ENCODE measurements around the gene LINGO1. TPM values are rescaled to one million over a fixed set of nuclear protein-coding genes. Genes with fewer than 3 reads are reported as not detected.
A peak's percentile ranks its signal among the peaks of the same experiment; 100 is the strongest.

LINGO1 gene
- total and polyA plus RNA-seq, 12 donors = 0.21 to 2.7 (median 0.96) TPM; not detected in 2

- Histone ChIP-seq H3K27ac (no peak overlapping the region), H3K36me3 (replicated peaks in 1 of 2) (no peaks in the 10 kb centered on the region), H3K4me1 (replicated peaks in 1 of 2) (no peaks in the 10 kb centered on the region), H3K4me3 (peak overlapping the region in 1 of 4 donors; percentile 28), H3K9me3 (replicated peaks in 1 of 3) (no peaks in the 10 kb centered on the region), H3K27me3 (no peaks in the 10 kb centered on the region)
- no peak for DNase-seq
- intact Hi-C loops (cut with DNase I) = no loop called here
- 23 to 37% (median 34%) methylated on average over 6 of the region's 6 CpGs for WGBS, 4 donors
- no peak for TF ChIP-seq POLR2A (IDR thresholded peaks at IDR 0.05)
- TF ChIP-seq, protein P1, sequence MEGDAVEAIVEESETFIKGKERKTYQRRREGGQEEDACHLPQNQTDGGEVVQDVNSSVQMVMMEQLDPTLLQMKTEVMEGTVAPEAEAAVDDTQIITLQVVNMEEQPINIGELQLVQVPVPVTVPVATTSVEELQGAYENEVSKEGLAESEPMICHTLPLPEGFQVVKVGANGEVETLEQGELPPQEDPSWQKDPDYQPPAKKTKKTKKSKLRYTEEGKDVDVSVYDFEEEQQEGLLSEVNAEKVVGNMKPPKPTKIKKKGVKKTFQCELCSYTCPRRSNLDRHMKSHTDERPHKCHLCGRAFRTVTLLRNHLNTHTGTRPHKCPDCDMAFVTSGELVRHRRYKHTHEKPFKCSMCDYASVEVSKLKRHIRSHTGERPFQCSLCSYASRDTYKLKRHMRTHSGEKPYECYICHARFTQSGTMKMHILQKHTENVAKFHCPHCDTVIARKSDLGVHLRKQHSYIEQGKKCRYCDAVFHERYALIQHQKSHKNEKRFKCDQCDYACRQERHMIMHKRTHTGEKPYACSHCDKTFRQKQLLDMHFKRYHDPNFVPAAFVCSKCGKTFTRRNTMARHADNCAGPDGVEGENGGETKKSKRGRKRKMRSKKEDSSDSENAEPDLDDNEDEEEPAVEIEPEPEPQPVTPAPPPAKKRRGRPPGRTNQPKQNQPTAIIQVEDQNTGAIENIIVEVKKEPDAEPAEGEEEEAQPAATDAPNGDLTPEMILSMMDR (IDR thresholded peaks at IDR 0.05) = no peak
Measured at GRCh38 chr15:77569729-77570125, 63.0 kb downstream of the LINGO1 start.

DNA sequence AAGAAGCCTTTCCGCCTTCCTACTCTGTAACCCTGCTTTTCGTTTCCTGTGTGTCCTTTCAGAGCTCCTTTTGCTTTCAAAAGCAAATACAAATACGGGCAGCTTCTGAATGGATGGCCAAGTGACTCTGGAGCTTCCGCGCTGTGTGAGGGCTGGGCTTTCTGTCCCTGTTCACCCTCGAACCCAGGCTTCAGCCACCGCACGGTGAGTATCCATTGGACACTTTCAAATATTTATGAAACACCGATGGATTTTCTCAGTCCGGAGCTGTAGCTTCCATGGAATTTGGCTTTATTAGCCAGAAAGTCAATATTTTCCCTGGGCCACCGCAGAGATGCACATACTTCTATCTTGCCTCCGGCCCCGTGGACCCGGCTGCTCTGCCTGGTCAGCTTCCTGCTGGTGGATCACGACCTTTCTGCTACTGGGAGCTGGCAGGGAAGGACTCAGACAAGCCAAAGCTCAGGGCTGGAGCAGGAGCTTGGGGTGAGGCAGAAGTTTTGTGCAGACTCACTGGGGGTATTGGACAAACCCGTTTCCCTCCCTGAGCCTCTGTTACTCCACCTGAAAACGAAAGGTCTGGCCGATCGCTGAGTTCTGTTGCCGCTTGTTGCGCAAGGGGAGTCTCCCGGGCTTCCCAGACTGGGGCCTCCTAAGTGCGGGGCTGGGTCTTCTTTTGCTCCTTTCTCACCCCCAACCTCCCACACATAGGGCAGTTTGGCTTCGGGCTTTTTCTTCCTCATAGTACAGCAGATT is 63.6 kb downstream of the LINGO1 start:
- Histone ChIP-seq H3K36me3 (replicated peaks in 1 of 2) (no peaks in the 10 kb centered on the region), H3K27me3 (no peaks in the 10 kb centered on the region), H3K4me3 (peak overlapping the region in 1 of 4 donors; percentile 28), H3K9me3 (replicated peaks in 1 of 3) (no peaks in the 10 kb centered on the region), H3K27ac (peak overlapping the region in 1 of 5 donors; percentile 20), H3K4me1 (replicated peaks in 1 of 2) (no peaks in the 10 kb centered on the region)
- DNase-seq = peak in 1 of 7 donors; percentile 28
- intact Hi-C loops (cut with DNase I) = no loop called here
- WGBS, 4 donors = 57 to 69% (median 66%) methylated on average over 15 to 24 of the region's 24 CpGs
- TF ChIP-seq, protein P1 (IDR thresholded peaks at IDR 0.05) = no peak
- no peak for TF ChIP-seq POLR2A (IDR thresholded peaks at IDR 0.05)

GRCh38 chr15:77568014-77568972 is 64.4 kb downstream of the LINGO1 start:
- TF ChIP-seq POLR2A (IDR thresholded peaks at IDR 0.05) = no peak
- TF ChIP-seq, protein P1 (IDR thresholded peaks at IDR 0.05) = no peak
- H3K4me1 ChIP-seq (replicated peaks in 1 of 2) = no peaks in the 10 kb centered on the region
- no peak overlapping the region for H3K4me3 ChIP-seq
- no peak for DNase-seq
- no peaks in the 10 kb centered on the region for H3K27me3 ChIP-seq
- WGBS, 4 donors = 72 to 94% (median 91%) methylated on average over 5 to 14 of the region's 14 CpGs
- intact Hi-C loops (cut with DNase I) = no loop called here
- H3K36me3 ChIP-seq (replicated peaks in 1 of 2) = no peaks in the 10 kb centered on the region
- H3K27ac ChIP-seq = no peak overlapping the region
- H3K9me3 ChIP-seq (replicated peaks in 1 of 3) = no peaks in the 10 kb centered on the region

DNA sequence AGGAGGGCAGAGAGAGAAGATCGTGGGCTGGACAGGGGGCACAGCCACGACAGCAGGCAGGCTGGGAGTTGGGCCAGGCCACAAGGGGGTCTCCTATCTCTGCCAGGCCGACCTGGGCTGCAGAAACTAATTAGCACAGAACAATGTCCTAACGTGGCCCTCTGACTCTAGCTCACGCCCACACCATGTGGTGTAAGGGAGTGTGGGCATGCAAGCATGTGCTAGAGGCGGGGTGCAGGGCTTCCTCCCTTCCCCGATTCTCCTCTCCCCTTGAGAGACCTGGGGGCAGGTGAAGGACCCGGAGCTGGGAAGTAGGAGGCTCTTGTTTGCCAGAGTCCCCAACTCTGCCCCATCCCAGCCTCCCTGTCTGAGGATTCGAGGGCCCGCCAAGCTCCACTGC is 65.5 kb downstream of the LINGO1 start:
- TF ChIP-seq, protein P1 (IDR thresholded peaks at IDR 0.05) = no peak
- TF ChIP-seq POLR2A (IDR thresholded peaks at IDR 0.05) = no peak
- intact Hi-C loops (cut with DNase I) = no loop called here
- no peaks in the 10 kb centered on the region for H3K36me3 ChIP-seq (replicated peaks in 1 of 2)

More for the DNA sequence above, 65.5 kb downstream of the LINGO1 start:
- Histone ChIP-seq H3K4me3 (no peak overlapping the region), H3K27ac (no peak overlapping the region), H3K9me3 (replicated peaks in 1 of 3) (no peaks in the 10 kb centered on the region), H3K4me1 (replicated peaks in 1 of 2) (no peaks in the 10 kb centered on the region), H3K27me3 (no peaks in the 10 kb centered on the region)
- 85 to 94% (median 89%) methylated on average over 7 to 10 of the region's 10 CpGs for WGBS, 4 donors
- no peak for DNase-seq

All from adrenal gland (tissue), 12 donors.